Cardiac muscle cell (in vitro differentiated cells and primary cell): ENCODE results near the gene MIA2. TPM values are rescaled to one million over a fixed set of nuclear protein-coding genes. Genes with fewer than 3 reads are reported as not detected.

ENCODE experiments used
- DNase-seq, 2 donors: peaks; one replicate each; pipeline versions ENCODE4 v3.0.0 to v3.0.0-alpha.2; 2010 to 2017; ENCODE audit warnings: low read depth in 1 of 2, low spot score in 1 of 2
- H3K27ac ChIP-seq: fragments of 200-600 bp; sonication (generic); 2 replicates; pipeline ENCODE4 v1.5.1; 2016
- H3K27me3 ChIP-seq: fragments of 200-600 bp; sonication (generic); 2 replicates; pipeline ENCODE4 v1.6.0; 2016; ENCODE audit warnings: control low read depth
- H3K36me3 ChIP-seq: fragments of 200-600 bp; sonication (generic); 2 replicates; pipeline ENCODE4 v1.5.1; 2016; ENCODE audit warnings: control low read depth
- H3K4me1 ChIP-seq: fragments of 200-600 bp; sonication (generic); 2 replicates; pipeline ENCODE4 v1.8.1; 2017; ENCODE audit warnings: low read depth, mild to moderate bottlenecking, mixed run types
- H3K4me3 ChIP-seq: fragments of 200-600 bp; sonication (generic); 2 replicates; pipeline ENCODE4 v1.5.1; 2016; ENCODE audit warnings: mild to moderate bottlenecking
- H3K9me3 ChIP-seq: fragments of 200-600 bp; sonication (generic); 2 replicates; pipeline ENCODE4 v1.5.1; 2017; ENCODE audit warnings: low read depth, mild to moderate bottlenecking, control low read depth
- polyA plus RNA-seq: library from polyadenylated mRNA; unstranded; fragments of >200 nt; fragmentation: Nextera tagmentation; extraction: Ambion mirVana; gene quantifications from 2 replicates; pipeline ENCODE4 v1.2.1, GENCODE V29; 2016
- total RNA-seq: library from RNA; depleted of rRNA; stranded (reverse); fragments of >200 nt; gene quantifications from 2 replicates; pipeline ENCODE4 v1.2.3, GENCODE V29; 2016
- TF ChIP-seq, protein P1 (sequence below): IDR thresholded peaks from 2 replicates; pipeline ENCODE4 v1.5.1; 2012; ENCODE audit warnings: low read depth, mild to moderate bottlenecking, low read length

The MIA2 gene
- total and polyA plus RNA-seq, 2 experiments from 2014 or later = 14.4 to 20.6 TPM

DNA sequence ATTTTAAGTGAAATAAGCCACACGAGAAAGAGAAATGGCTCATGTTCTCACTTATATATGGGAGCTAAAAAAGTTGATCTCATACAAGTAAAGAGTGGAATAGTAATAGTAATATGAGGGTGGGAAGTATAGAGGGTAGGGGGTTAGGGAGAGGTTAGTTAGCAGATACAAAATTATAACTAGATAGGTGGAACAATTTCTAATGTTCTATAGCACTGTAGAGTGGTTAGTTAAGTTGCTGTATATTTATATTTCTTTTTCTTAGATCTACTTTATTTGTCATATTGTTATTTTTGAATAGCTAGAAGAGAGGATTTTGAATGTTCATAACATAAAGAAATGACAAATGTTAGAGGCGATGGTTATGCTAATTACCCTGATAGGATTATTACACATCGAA lies 74.1 kb downstream of the MIA2 start:
- TF ChIP-seq, protein P1, sequence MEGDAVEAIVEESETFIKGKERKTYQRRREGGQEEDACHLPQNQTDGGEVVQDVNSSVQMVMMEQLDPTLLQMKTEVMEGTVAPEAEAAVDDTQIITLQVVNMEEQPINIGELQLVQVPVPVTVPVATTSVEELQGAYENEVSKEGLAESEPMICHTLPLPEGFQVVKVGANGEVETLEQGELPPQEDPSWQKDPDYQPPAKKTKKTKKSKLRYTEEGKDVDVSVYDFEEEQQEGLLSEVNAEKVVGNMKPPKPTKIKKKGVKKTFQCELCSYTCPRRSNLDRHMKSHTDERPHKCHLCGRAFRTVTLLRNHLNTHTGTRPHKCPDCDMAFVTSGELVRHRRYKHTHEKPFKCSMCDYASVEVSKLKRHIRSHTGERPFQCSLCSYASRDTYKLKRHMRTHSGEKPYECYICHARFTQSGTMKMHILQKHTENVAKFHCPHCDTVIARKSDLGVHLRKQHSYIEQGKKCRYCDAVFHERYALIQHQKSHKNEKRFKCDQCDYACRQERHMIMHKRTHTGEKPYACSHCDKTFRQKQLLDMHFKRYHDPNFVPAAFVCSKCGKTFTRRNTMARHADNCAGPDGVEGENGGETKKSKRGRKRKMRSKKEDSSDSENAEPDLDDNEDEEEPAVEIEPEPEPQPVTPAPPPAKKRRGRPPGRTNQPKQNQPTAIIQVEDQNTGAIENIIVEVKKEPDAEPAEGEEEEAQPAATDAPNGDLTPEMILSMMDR = no peak
- Histone ChIP-seq H3K9me3 (no peaks in the 10 kb centered on the region), H3K36me3 (peaks cover 19% of the 10 kb centered on the region), H3K27ac (no peak overlapping the region), H3K4me1 (no peaks in the 10 kb centered on the region), H3K27me3 (no peaks in the 10 kb centered on the region), H3K4me3 (no peak overlapping the region)
- DNase-seq = no peak

DNA sequence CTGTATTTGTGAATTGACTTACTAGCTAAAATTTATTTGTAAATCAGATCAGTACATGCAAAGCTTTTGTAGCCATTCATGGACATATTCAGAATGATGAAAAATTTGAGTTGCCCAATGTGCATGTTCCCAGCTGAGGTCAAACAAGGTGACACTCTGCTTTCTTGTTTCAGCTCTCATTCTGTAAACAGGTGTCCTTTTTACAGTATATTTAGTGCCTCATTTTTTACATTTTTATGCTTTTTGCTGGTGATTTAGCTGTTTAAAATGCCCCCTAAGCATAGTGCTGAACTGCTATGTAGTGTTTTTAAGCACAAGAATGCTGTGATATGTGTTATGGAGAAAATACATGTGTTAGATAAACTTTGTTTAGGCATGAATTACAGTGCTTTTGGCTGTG lies 76.3 kb downstream of the MIA2 start:
- no peak for DNase-seq
- Histone ChIP-seq H3K4me1 (no peaks in the 10 kb centered on the region), H3K36me3 (peaks cover 16% of the 10 kb centered on the region), H3K27me3 (no peaks in the 10 kb centered on the region), H3K27ac (no peak overlapping the region), H3K4me3 (no peak overlapping the region), H3K9me3 (no peaks in the 10 kb centered on the region)
- TF ChIP-seq, protein P1 = no peak

- peaks cover 14% of the 10 kb centered on the region for H3K36me3 ChIP-seq
- no peaks in the 10 kb centered on the region for H3K4me1 ChIP-seq
- H3K27ac ChIP-seq = no peak overlapping the region
- no peak overlapping the region for H3K4me3 ChIP-seq
- DNase-seq = no peak
- H3K27me3 ChIP-seq = no peaks in the 10 kb centered on the region
- TF ChIP-seq, protein P1 = no peak
- H3K9me3 ChIP-seq = no peaks in the 10 kb centered on the region
Measured at GRCh38 chr14:39315859-39316444, 82.2 kb downstream of the MIA2 start.

DNA sequence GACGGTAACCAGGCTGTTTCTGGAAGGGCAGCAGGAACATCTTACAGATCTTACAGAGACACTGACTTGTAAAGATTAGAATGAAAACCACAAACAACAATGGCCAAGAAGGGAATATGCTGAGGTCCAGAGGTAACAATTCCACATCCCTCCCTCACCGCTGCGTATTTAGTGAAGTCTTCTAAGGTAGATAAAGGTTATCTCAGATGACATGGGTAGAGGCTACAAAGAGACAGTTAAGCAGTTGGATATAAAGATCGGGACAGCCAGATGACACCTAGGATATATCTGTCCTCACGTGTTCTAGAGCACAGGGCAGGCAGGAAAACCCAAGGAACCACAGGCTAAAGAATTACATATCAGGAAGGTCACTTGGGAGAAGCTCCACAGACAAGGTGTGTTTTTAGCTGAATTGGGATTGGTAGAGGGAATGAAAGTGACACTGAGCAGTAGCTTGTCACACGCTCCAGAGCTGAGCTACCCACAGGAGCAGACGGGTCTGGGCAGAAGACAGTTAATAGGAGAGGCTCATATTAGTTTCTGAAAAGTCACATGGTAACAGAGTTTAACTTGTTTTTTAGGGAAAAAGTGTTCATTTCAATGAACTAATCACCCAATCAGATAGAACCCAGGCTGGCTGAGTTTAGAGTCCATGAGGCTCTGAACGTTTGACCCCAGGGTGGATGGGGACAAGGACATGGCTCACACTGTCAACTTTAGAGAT lies 83.3 kb downstream of the MIA2 start:
- no peaks in the 10 kb centered on the region for H3K4me1 ChIP-seq
- TF ChIP-seq, protein P1 = no peak
- no peaks in the 10 kb centered on the region for H3K27me3 ChIP-seq
- H3K4me3 ChIP-seq = no peak overlapping the region
- H3K36me3 ChIP-seq = peaks cover 15% of the 10 kb centered on the region
- no peak for DNase-seq
- H3K27ac ChIP-seq = no peak overlapping the region
- H3K9me3 ChIP-seq = no peaks in the 10 kb centered on the region

DNA sequence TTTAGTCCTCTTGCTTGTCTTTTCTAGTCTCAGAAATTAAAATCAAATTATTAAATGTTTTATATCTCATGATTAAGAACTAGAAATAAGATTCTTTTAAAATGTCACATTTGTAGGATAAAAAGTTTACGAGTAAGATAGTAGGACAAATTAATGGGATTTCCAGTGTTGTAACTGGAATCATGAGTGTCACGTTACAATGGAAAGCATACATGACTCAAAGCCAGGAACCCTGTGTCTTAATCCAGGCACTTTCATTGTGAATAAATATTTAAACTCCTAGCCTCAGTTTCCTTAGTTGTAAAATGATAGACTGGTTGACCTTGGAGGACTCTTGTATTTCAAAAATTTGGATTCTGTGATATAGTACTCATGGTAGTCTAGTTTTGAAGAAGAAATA lies 84.9 kb downstream of the MIA2 start:
- H3K27ac ChIP-seq = no peak overlapping the region
- H3K9me3 ChIP-seq = no peaks in the 10 kb centered on the region

More for the DNA sequence above, 84.9 kb downstream of the MIA2 start:
- no peak overlapping the region for H3K4me3 ChIP-seq
- H3K36me3 ChIP-seq = peaks cover 13% of the 10 kb centered on the region
- no peaks in the 10 kb centered on the region for H3K27me3 ChIP-seq
- no peaks in the 10 kb centered on the region for H3K4me1 ChIP-seq
- DNase-seq = no peak
- TF ChIP-seq, protein P1 = no peak
